ENCODE results near the gene GNAI1. TPM values are rescaled to one million over a fixed set of nuclear protein-coding genes. Genes with fewer than 3 reads are reported as not detected.

GNAI1 gene
- total RNA-seq, 1 experiment from 2014 or later: 85.0 TPM

- DNase-seq (ENCODE audit: low spot score): no peak
These were observed 2.0 kb upstream of the GNAI1 start for GRCh38 chr7:80132594-80132993.

GRCh38 chr7:80133361-80134114 is 1.1 kb upstream of the GNAI1 start:
- DNase-seq (ENCODE audit: low spot score): no peak

- no peak for DNase-seq (ENCODE audit: low spot score)
These were observed 506 bp upstream of the GNAI1 start for GRCh38 chr7:80134115-80134535.

GRCh38 chr7:80135309-80136104 is 876 bp downstream of the GNAI1 start:
- no peak for DNase-seq (ENCODE audit: low spot score)

- no peak for DNase-seq (ENCODE audit: low spot score)
These were observed 1.8 kb downstream of the GNAI1 start for GRCh38 chr7:80136261-80137055.

- no peak for DNase-seq (ENCODE audit: low spot score)
These were observed 2.8 kb downstream of the GNAI1 start for GRCh38 chr7:80137410-80137809.

GRCh38 chr7:80139236-80139635 is 4.6 kb downstream of the GNAI1 start:
- peak; percentile 36 for DNase-seq (ENCODE audit: low spot score)

- no peak for DNase-seq (ENCODE audit: low spot score)
These were observed 5.8 kb downstream of the GNAI1 start for GRCh38 chr7:80140388-80140787.

- no peak for DNase-seq (ENCODE audit: low spot score)
These were observed 6.7 kb downstream of the GNAI1 start for GRCh38 chr7:80141376-80141775.

- DNase-seq (ENCODE audit: low spot score): no peak
These were observed 8.4 kb downstream of the GNAI1 start for GRCh38 chr7:80142853-80143580.

- DNase-seq (ENCODE audit: low spot score): peak; percentile 61
These were observed 11.3 kb downstream of the GNAI1 start for GRCh38 chr7:80145780-80146422.

GRCh38 chr7:80146545-80147182 is 12.0 kb downstream of the GNAI1 start:
- no peak for DNase-seq (ENCODE audit: low spot score)

- DNase-seq (ENCODE audit: low spot score): peak; percentile 57
These were observed 13.1 kb downstream of the GNAI1 start for GRCh38 chr7:80147543-80148391.

GRCh38 chr7:80150611-80151273 is 16.1 kb downstream of the GNAI1 start:
- peak; percentile 87 for DNase-seq (ENCODE audit: low spot score)

- DNase-seq (ENCODE audit: low spot score): peak; percentile 79
These were observed 16.6 kb downstream of the GNAI1 start for GRCh38 chr7:80151274-80151665.

GRCh38 chr7:80153446-80153845 is 18.8 kb downstream of the GNAI1 start:
- no peak for DNase-seq (ENCODE audit: low spot score)

- DNase-seq (ENCODE audit: low spot score): no peak
These were observed 20.2 kb downstream of the GNAI1 start for GRCh38 chr7:80154656-80155333.

- no peak for DNase-seq (ENCODE audit: low spot score)
These were observed 20.7 kb downstream of the GNAI1 start for GRCh38 chr7:80155374-80155773.
